Erythroblast (primary cell): Measurements from ENCODE around the gene PTGR1.

Experiments used
- GATA1 ChIP-seq: IDR thresholded peaks from 2 replicates; pipeline ENCODE4 v1.6.1; 2011; ENCODE audit warnings: low read depth, mild to moderate bottlenecking, control low read depth, low read length, moderate library complexity
- POLR2A ChIP-seq: IDR thresholded peaks from 2 replicates; pipeline ENCODE4 v1.6.1; 2011; ENCODE audit warnings: mild to moderate bottlenecking, low read length

DNA sequence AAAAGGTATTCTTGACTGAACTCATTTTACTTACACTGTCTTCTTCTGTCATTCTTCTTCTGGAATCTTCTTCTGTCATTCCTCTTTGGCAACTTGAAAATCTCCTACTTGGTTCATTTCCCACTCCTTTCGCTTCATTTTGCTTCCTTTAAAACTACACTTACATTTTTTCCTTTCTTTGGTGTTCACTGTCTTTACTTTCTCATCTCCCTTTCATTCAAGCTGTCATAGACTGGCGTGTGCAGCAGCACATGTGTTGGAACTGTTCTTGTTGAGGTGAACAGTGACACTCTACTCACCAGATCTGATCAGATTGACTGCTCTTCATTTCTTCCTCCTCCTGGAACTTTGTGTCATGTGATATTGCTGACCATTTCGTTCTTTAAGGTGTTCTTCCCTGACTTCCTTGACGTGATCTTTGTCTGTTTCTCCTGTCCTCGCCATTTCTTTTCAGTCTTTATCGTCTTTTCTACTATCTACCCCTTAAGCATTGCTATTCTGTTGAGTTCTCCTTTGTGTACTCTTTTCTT lies 38.0 kb upstream of the PTGR1 start:
- TF ChIP-seq POLR2A, result no peak
- TF ChIP-seq GATA1, result no peak
